ENCODE measurements around the gene TBXAS1.

TBXAS1 gene

DNA sequence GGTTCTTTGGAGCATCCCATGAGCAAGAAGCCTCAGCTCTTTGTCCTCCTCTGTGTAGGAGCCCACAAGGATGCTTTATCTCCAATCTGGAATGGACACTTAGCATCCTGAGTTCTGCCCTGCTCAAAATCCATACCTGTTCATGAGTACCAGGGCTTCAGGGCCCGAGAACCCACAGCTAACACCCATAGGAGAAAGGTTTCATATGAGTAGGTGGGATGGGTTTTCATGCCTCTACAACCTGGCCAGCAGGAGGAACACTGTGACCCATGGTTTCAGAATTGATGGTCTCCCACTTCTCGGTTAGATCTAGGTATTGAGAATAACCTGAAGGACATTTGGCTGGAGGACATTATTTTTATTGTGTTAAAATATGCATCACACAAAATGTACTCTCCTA is 57.8 kb downstream of the TBXAS1 start:
- Histone ChIP-seq H3K4me3 (ENCODE audit: low read length) (no peak overlapping the region), H3K9me2 (replicated peaks; ENCODE audit: insufficient read depth, low read length) (no peaks in the 10 kb centered on the region), H3K79me2 (ENCODE audit: low read length) (no peaks in the 10 kb centered on the region), H3K9ac (ENCODE audit: low read length) (no peak overlapping the region), H2AFZ (ENCODE audit: low read length) (no peak overlapping the region), H3K9me3 (replicated peaks; ENCODE audit: insufficient read depth, low read length) (no peaks in the 10 kb centered on the region), H3K27ac (ENCODE audit: low read length) (no peak overlapping the region), H3K4me2 (ENCODE audit: low read depth, low read length) (no peak overlapping the region), H3K36me3 (replicated peaks; ENCODE audit: insufficient read depth, low read length) (no peaks in the 10 kb centered on the region), H3K4me1 (ENCODE audit: low read length) (no peaks in the 10 kb centered on the region), H3F3A (ENCODE audit: insufficient read depth, low read length) (no peaks in the 10 kb centered on the region), H3K27me3 (replicated peaks; ENCODE audit: insufficient read depth, low read length) (no peaks in the 10 kb centered on the region), H4K20me1 (ENCODE audit: insufficient read depth, low read length) (no peaks in the 10 kb centered on the region)
- DNase-seq, result no peak
- no peak for TF ChIP-seq EZH2 (optimal IDR thresholded peaks at IDR 0.05; ENCODE audit: low read depth, low read length)
- TF ChIP-seq, protein P1, sequence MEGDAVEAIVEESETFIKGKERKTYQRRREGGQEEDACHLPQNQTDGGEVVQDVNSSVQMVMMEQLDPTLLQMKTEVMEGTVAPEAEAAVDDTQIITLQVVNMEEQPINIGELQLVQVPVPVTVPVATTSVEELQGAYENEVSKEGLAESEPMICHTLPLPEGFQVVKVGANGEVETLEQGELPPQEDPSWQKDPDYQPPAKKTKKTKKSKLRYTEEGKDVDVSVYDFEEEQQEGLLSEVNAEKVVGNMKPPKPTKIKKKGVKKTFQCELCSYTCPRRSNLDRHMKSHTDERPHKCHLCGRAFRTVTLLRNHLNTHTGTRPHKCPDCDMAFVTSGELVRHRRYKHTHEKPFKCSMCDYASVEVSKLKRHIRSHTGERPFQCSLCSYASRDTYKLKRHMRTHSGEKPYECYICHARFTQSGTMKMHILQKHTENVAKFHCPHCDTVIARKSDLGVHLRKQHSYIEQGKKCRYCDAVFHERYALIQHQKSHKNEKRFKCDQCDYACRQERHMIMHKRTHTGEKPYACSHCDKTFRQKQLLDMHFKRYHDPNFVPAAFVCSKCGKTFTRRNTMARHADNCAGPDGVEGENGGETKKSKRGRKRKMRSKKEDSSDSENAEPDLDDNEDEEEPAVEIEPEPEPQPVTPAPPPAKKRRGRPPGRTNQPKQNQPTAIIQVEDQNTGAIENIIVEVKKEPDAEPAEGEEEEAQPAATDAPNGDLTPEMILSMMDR (IDR thresholded peaks at IDR 0.05; ENCODE audit: low read length), result no peak
- TF ChIP-seq EZH2phosphoT487 (IDR thresholded peaks at IDR 0.05; ENCODE audit: low read length), result no peak

DNA sequence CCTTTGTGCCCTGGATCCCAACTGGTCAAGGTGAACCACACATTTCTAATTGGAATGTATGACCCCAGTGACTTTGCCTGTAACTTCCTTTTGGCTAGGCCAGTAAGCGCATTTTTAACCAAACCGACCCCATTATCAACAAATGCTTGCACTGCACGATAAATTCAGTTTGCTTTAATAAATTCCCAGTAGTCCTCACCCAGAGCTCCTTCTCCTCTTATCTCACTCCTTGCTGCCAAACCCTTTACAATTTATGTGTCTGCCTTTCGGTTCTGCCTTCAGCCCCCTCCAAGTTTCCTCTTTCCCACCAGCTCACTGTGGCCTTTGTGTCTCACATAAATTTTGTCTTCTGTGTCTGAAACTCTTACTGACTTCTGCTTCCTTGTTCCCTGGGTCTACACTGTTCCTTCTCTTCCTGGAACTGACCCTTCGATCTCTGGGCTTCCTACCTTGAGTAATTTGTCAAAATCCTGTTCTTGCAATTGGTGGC is 59.0 kb downstream of the TBXAS1 start:
- no peak overlapping the region for H3K4me2 ChIP-seq (ENCODE audit: low read depth, low read length)

DNA sequence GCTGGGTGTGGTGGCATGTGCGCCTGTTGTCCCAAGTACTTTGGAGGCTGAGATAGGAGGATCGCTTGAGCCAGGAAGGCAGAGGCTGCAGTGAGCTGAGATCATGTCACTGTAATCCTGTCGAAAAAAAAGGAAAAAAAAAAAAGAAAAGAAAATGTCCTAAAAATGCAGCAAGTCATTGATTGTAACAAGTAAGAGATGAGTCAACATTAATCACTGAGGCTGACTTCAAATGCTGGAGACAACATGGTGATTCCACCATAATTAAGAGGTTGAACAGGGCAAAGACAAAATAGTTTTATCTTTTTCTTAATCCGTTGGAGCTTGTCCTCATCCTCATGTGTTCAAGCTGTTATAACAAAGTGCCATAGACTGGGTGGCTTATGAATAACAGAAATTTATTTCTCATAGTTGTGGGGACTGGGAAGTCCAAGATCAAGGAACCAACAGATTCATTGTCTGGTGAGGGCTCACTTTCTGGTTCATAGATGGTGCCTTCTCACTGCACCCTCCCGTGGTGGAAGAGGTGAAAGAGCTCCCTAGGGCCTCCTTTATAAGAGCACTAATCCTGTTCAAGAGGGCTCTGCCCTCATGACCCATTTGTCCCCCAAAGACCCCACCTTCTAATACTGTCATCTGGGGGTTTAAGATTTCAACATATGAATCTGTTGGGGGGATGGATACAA is 60.3 kb downstream of the TBXAS1 start:
- Histone ChIP-seq H3K4me3 (ENCODE audit: low read length) (no peak overlapping the region), H3K9me3 (replicated peaks; ENCODE audit: insufficient read depth, low read length) (no peaks in the 10 kb centered on the region), H3K9me2 (replicated peaks; ENCODE audit: insufficient read depth, low read length) (no peaks in the 10 kb centered on the region), H3K79me2 (ENCODE audit: low read length) (no peaks in the 10 kb centered on the region), H3K36me3 (replicated peaks; ENCODE audit: insufficient read depth, low read length) (no peaks in the 10 kb centered on the region), H4K20me1 (ENCODE audit: insufficient read depth, low read length) (no peaks in the 10 kb centered on the region), H3K4me1 (ENCODE audit: low read length) (no peaks in the 10 kb centered on the region), H3K9ac (ENCODE audit: low read length) (no peak overlapping the region), H3K27me3 (replicated peaks; ENCODE audit: insufficient read depth, low read length) (no peaks in the 10 kb centered on the region), H3F3A (ENCODE audit: insufficient read depth, low read length) (no peaks in the 10 kb centered on the region), H3K27ac (ENCODE audit: low read length) (no peak overlapping the region), H2AFZ (ENCODE audit: low read length) (no peak overlapping the region), H3K4me2 (ENCODE audit: low read depth, low read length) (no peak overlapping the region)
- no peak for DNase-seq
- TF ChIP-seq EZH2phosphoT487 (IDR thresholded peaks at IDR 0.05; ENCODE audit: low read length) (no peak), EZH2 (optimal IDR thresholded peaks at IDR 0.05; ENCODE audit: low read depth, low read length) (no peak)
- TF ChIP-seq, protein P1 (IDR thresholded peaks at IDR 0.05; ENCODE audit: low read length), result peak; percentile 27; the same call in 1 of the 2 replicates

More for the DNA sequence above, 59.0 kb downstream of the TBXAS1 start:
- no peaks in the 10 kb centered on the region for H3K9me2 ChIP-seq (replicated peaks; ENCODE audit: insufficient read depth, low read length)
- no peaks in the 10 kb centered on the region for H3F3A ChIP-seq (ENCODE audit: insufficient read depth, low read length)
- no peak overlapping the region for H2AFZ ChIP-seq (ENCODE audit: low read length)
- no peak overlapping the region for H3K9ac ChIP-seq (ENCODE audit: low read length)
- no peaks in the 10 kb centered on the region for H3K79me2 ChIP-seq (ENCODE audit: low read length)
- TF ChIP-seq, protein P1 (IDR thresholded peaks at IDR 0.05; ENCODE audit: low read length), result no peak
- TF ChIP-seq EZH2phosphoT487 (IDR thresholded peaks at IDR 0.05; ENCODE audit: low read length) (no peak), EZH2 (optimal IDR thresholded peaks at IDR 0.05; ENCODE audit: low read depth, low read length) (no peak)
- no peaks in the 10 kb centered on the region for H3K9me3 ChIP-seq (replicated peaks; ENCODE audit: insufficient read depth, low read length)
- no peaks in the 10 kb centered on the region for H4K20me1 ChIP-seq (ENCODE audit: insufficient read depth, low read length)
- H3K36me3 ChIP-seq (replicated peaks; ENCODE audit: insufficient read depth, low read length), result no peaks in the 10 kb centered on the region
- no peaks in the 10 kb centered on the region for H3K27me3 ChIP-seq (replicated peaks; ENCODE audit: insufficient read depth, low read length)
- H3K27ac ChIP-seq (ENCODE audit: low read length), result no peak overlapping the region
- no peak for DNase-seq
- H3K4me3 ChIP-seq (ENCODE audit: low read length), result no peak overlapping the region
- H3K4me1 ChIP-seq (ENCODE audit: low read length), result no peaks in the 10 kb centered on the region
